ENCODE data around the gene ZNF396. TPM values are rescaled to one million over a fixed set of nuclear protein-coding genes. Genes with fewer than 3 reads are reported as not detected.

ZNF396 gene
- total RNA-seq, 2 donors from 2014 or later, result 0.37 to 0.87 TPM

DNA sequence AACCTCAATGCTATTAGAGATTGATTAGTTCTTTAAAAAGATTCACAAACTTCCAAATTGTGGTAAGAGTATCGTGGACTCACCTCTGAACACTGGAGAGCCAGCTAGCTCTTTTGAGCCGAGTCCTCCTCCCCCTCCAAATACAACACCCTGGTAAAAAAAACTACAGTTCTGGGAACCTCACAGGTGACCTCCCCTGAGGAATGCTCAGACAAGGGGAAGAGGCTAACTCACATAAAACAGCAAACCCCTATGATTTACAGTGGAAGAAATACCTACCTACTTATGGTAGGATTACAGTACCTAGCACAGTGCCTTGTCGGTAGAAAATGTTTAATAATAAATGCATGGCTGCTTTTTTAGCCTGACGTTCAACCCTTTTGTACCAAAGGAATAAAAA lies 41.3 kb downstream of the ZNF396 start:
- H3K27me3 Mint-ChIP-seq, result no peaks in the 10 kb centered on the region
- no peak for ATAC-seq (replicated peaks)
- no peaks in the 10 kb centered on the region for H3K36me3 Mint-ChIP-seq (ENCODE audit: low read depth)
- peaks cover 10% of the 10 kb centered on the region for H3K4me1 Mint-ChIP-seq
- no peaks in the 10 kb centered on the region for H3K9me3 Mint-ChIP-seq
- H3K27ac Mint-ChIP-seq, result no peak overlapping the region
- H3K4me3 Mint-ChIP-seq, result no peak overlapping the region

DNA sequence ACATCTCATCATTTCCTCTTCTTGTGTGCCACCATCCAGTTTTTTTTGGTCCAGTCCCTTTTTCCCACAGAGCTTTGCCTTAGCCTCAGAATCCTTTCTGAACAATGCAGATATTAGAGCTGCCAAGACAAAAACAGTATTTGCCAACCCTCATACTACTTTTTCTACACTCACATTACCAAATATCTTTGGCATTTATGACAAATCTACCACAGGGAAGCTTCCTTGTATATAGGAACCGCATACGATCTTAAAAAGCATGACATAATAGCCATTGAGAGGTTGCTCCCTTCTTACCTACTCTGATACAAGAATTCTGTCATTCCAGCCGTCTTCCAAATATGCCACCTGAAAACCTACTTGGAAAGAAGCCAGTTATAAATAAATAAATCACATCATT lies 42.3 kb downstream of the ZNF396 start:
- ATAC-seq (replicated peaks), result no peak
- no peaks in the 10 kb centered on the region for H3K27me3 Mint-ChIP-seq
- no peak overlapping the region for H3K4me3 Mint-ChIP-seq
- H3K4me1 Mint-ChIP-seq, result peaks cover 5% of the 10 kb centered on the region
- no peaks in the 10 kb centered on the region for H3K36me3 Mint-ChIP-seq (ENCODE audit: low read depth)
- H3K27ac Mint-ChIP-seq, result peak overlapping the region; percentile 20
- no peaks in the 10 kb centered on the region for H3K9me3 Mint-ChIP-seq

- Mint-ChIP-seq H3K4me3 (no peak overlapping the region), H3K4me1 (peaks cover 5% of the 10 kb centered on the region), H3K9me3 (no peaks in the 10 kb centered on the region), H3K36me3 (ENCODE audit: low read depth) (no peaks in the 10 kb centered on the region), H3K27ac (no peak overlapping the region), H3K27me3 (no peaks in the 10 kb centered on the region)
- ATAC-seq (replicated peaks), result no peak
Observed at GRCh38 chr18:35334212-35334611, 42.9 kb downstream of the ZNF396 start.

- no peak for ATAC-seq (replicated peaks)
Observed at GRCh38 chr18:35331367-35332087, 45.6 kb downstream of the ZNF396 start.

DNA sequence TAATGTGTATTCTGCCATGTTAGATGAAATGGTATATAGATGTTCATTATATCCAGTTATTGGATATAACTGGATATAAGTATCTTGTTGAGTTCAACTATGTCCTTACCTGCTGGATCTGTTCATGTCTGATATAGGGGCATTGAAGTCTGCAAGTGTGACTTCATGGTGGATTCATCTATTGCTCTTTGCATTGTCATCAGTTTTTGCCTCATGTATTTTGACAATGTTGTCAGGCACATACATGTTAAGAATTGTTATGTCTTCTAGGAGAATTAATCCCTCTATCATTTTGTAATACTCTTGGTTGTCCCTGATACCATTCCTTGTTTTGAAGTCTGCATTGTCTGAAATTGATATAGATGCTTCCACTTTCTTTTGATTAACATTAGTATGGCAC lies 48.3 kb downstream of the ZNF396 start:
- no peaks in the 10 kb centered on the region for H3K36me3 Mint-ChIP-seq (ENCODE audit: low read depth)
- no peaks in the 10 kb centered on the region for H3K27me3 Mint-ChIP-seq
- no peaks in the 10 kb centered on the region for H3K9me3 Mint-ChIP-seq
- H3K4me3 Mint-ChIP-seq, result no peak overlapping the region
- H3K4me1 Mint-ChIP-seq, result peaks cover 5% of the 10 kb centered on the region
- no peak for ATAC-seq (replicated peaks)
- no peak overlapping the region for H3K27ac Mint-ChIP-seq

More at GRCh38 chr18:35331367-35332087, 45.6 kb downstream of the ZNF396 start:
- Mint-ChIP-seq H3K36me3 (ENCODE audit: low read depth) (no peaks in the 10 kb centered on the region), H3K9me3 (no peaks in the 10 kb centered on the region), H3K27me3 (no peaks in the 10 kb centered on the region), H3K4me3 (no peak overlapping the region), H3K4me1 (peaks cover 5% of the 10 kb centered on the region), H3K27ac (no peak overlapping the region)

- H3K4me1 Mint-ChIP-seq, result no peaks in the 10 kb centered on the region
- no peaks in the 10 kb centered on the region for H3K36me3 Mint-ChIP-seq (ENCODE audit: low read depth)
- H3K9me3 Mint-ChIP-seq, result no peaks in the 10 kb centered on the region
- H3K27ac Mint-ChIP-seq, result no peak overlapping the region
- no peaks in the 10 kb centered on the region for H3K27me3 Mint-ChIP-seq
- ATAC-seq (replicated peaks), result no peak
- no peak overlapping the region for H3K4me3 Mint-ChIP-seq
Observed at GRCh38 chr18:35326695-35327387, 50.3 kb downstream of the ZNF396 start.

DNA sequence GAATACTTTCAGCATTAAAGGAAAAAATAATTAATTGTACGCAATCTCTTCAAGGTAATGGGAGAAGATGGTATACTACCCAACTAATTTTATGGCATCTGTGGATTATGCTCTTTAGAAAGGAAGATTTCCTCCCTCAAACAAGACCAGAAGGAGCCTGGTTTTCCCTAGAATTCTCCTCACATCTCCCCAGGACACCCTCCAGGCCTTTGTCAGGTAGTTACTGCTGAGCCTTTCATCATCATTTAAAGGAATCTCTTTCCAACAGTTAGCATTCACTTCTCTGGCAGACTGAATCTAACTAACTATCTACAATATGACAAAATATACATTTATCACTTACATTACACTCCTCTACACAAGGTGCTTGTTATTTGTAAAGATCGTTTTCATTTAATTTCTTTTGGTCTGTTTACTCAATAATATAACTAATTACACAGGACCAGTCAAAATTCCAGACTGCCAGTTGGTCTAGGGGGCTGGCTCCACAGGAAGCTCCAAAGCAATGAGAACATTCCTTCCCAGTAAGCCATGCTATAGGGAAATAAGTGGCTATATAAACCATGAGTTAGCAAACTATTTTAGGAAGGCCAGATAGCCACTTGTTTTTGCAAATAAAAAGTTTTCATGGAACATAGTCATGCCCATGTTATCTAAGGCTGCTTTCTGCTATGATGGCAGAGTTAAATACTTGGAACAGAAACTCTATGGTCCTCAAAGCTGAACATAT lies 52.0 kb downstream of the ZNF396 start:
- H3K27me3 Mint-ChIP-seq, result no peaks in the 10 kb centered on the region
- H3K27ac Mint-ChIP-seq, result no peak overlapping the region
- H3K4me1 Mint-ChIP-seq, result no peaks in the 10 kb centered on the region
- no peaks in the 10 kb centered on the region for H3K36me3 Mint-ChIP-seq (ENCODE audit: low read depth)
- no peaks in the 10 kb centered on the region for H3K9me3 Mint-ChIP-seq
- no peak for ATAC-seq (replicated peaks)
- no peak overlapping the region for H3K4me3 Mint-ChIP-seq

DNA sequence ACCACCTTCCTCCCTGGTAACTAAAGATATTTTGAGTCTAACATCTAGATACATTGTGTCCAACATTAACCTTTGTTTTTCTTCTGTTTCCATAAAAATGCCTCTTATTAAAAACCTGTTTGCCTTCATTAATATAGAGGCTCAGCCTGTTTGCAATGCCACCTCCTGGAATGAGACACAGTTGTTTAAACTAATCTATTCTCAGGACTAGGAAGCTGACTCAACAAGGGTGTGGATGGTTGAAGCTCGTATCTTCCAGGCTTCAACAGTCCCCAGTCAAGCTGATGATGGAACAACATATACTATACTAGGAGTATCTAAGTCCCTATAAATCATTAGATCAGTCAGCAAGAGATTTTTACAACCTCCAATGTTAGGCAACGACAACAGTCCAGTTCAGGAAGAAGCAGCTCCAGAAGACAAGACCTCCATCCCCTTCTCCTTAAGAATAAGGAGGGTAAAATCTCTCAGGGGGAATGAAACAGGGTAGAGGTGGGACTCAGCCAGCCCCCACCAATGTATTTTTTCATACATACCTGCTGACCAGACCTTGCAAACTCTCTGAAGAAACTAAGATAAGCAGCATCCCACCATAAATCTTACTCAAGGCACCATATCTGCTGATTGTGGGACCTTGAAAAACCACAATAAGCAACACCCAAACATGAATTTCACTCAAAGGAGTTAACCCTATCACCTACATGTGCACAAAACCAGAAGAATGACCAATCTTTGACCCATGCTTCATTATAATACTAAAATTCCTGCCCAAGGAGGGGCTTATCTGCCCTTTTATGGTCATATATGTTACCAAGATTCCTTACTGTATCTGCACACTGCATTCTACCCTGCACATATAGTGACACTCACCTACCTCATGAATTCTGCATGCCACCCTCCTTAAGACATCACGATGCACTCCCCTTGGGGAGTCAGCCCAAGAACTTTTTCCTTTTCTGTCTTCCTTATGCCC lies 54.4 kb downstream of the ZNF396 start:
- ATAC-seq (replicated peaks), result no peak
- Mint-ChIP-seq H3K9me3 (no peaks in the 10 kb centered on the region), H3K4me1 (no peaks in the 10 kb centered on the region)

More for the DNA sequence above, 54.4 kb downstream of the ZNF396 start:
- H3K4me3 Mint-ChIP-seq, result no peak overlapping the region
- H3K27ac Mint-ChIP-seq, result no peak overlapping the region
- no peaks in the 10 kb centered on the region for H3K36me3 Mint-ChIP-seq (ENCODE audit: low read depth)
- H3K27me3 Mint-ChIP-seq, result no peaks in the 10 kb centered on the region

Other genes starting within 250 kb of the ZNF396 start
- gene ZNF397, start 136.3 kb downstream of the ZNF396 start, total RNA-seq, result 10 to 100 TPM in 1 of 2 donors, 1 to 10 TPM in 1; 9.7 to 25.0 TPM
- 10 to 100 TPM; 12.8 to 25.8 TPM for gene ZSCAN30, start 87.1 kb downstream of the ZNF396 start, total RNA-seq
- gene ZNF24, start 32.9 kb downstream of the ZNF396 start, total RNA-seq, result 10 to 100 TPM; 36.3 to 37.6 TPM
- gene INO80C, start 120.6 kb upstream of the ZNF396 start, total RNA-seq, result 10 to 100 TPM; 20.6 to 22.0 TPM
- gene GALNT1, start 204.4 kb upstream of the ZNF396 start, total RNA-seq, result 10 to 100 TPM; 27.9 to 69.3 TPM

All from activated T-helper 17 cell treated with anti-CD3 and anti-CD28 coated beads, Interleukin-2, amount 50 U/mL, for 72 hours (primary cell).